K562 (cell line): Measurements from ENCODE around the gene ZMIZ1. TPM values are rescaled to one million over a fixed set of nuclear protein-coding genes. Genes with fewer than 3 reads are reported as not detected.
A peak's percentile ranks its signal among the peaks of the same experiment; 100 is the strongest.

ENCODE experiments used
- BHLHE40 ChIP-seq: IDR thresholded peaks from 2 replicates; pipeline ENCODE4 v1.6.1; 2011; ENCODE audit warnings: low read length, improper control_type of control experiment
- CC2D1A ChIP-seq: fragments of 450-650 bp; IDR thresholded peaks from 2 replicates; pipeline ENCODE4 v1.6.1; 2017; ENCODE audit warnings: mild to moderate bottlenecking
- HMG20B ChIP-seq: fragments of 250-450 bp; sonication (Bioruptor Pico); IDR thresholded peaks from 2 replicates; pipeline ENCODE4 v1.5.0; 2021; ENCODE audit warnings: mild to moderate bottlenecking
- KAT7 ChIP-seq: sonication (generic); formaldehyde crosslinking; IDR thresholded peaks from 2 replicates; pipeline ENCODE4 v1.8.0; 2022; ENCODE audit warnings: missing genetic modification reagents, mild to moderate bottlenecking, borderline replicate concordance
- KHSRP ChIP-seq: fragments of 450-650 bp; IDR thresholded peaks from 2 replicates; pipeline ENCODE4 v1.6.1; 2017
- MAFG ChIP-seq: fragments of 450-650 bp; conservative IDR thresholded peaks from 2 replicates; pipeline ENCODE4 v1.6.1; 2016; ENCODE audit warnings: missing genetic modification characterization, missing compliant biosample characterization
- MEF2D ChIP-seq: conservative IDR thresholded peaks from 2 replicates; pipeline ENCODE4 v1.6.1; 2016; ENCODE audit warnings: low read depth, missing genetic modification characterization, missing compliant biosample characterization
- NCOA1 ChIP-seq: fragments of 450-650 bp; IDR thresholded peaks from 2 replicates; pipeline ENCODE4 v1.6.1; 2016; ENCODE audit warnings: low read depth
- RAD21 ChIP-seq, 2 experiments: fragments of 250-450 bp in 1 of 2; fragments of 450-650 bp in 1 of 2; sonication (Bioruptor Pico) in 1 of 2; formaldehyde crosslinking in 1 of 2; IDR thresholded peaks in 1 of 2; conservative IDR thresholded peaks in 1 of 2; 2 replicates each; pipeline versions ENCODE4 v1.4.0 to v1.8.0; 2020 to 2022; ENCODE audit warnings: mild to moderate bottlenecking in 2 of 2, moderate library complexity in 1 of 2
- REST ChIP-seq, 2 experiments: fragments of 450-650 bp; formaldehyde crosslinking in 1 of 2; IDR thresholded peaks; 2 replicates each; pipeline versions ENCODE4 v1.4.0 to v1.6.1; 2014 to 2020; ENCODE audit warnings: mild to moderate bottlenecking in 2 of 2, borderline replicate concordance in 1 of 2, low read depth in 1 of 2
- ZBTB7A ChIP-seq: IDR thresholded peaks from 2 replicates; pipeline ENCODE4 v1.6.1; 2011; ENCODE audit warnings: low read depth, mild to moderate bottlenecking, low read length, moderate library complexity, borderline replicate concordance; ENCODE audit not compliant: control insufficient read depth
- ZFX ChIP-seq: sonication (generic); formaldehyde crosslinking; IDR thresholded peaks from 2 replicates; pipeline ENCODE4 v1.8.0; 2022; ENCODE audit warnings: mild to moderate bottlenecking, missing genetic modification reagents, moderate library complexity
- ZNF146 ChIP-seq: IDR thresholded peaks from one replicate; pipeline ENCODE4 v1.6.1; 2018; ENCODE audit warnings: missing compliant biosample characterization; ENCODE audit not compliant: unreplicated experiment
- ZNF239 ChIP-seq: fragments of 250-450 bp; sonication (Bioruptor Pico); IDR thresholded peaks from 2 replicates; pipeline ENCODE4 v1.4.0; 2020; ENCODE audit warnings: mild to moderate bottlenecking
- ZNF57 ChIP-seq: fragments of 450-650 bp; formaldehyde crosslinking; IDR thresholded peaks from 2 replicates; pipeline ENCODE4 v1.4.0; 2020; ENCODE audit warnings: mild to moderate bottlenecking, moderate library complexity
- ZNF644 ChIP-seq: fragments of 200-800 bp; sonication (Bioruptor generic); IDR thresholded peaks from 2 replicates; pipeline ENCODE4 v1.6.1; 2016; ENCODE audit warnings: low read depth, missing genetic modification characterization, missing compliant biosample characterization
- ZNF740 ChIP-seq, 3 experiments: fragments of 200-800 bp in 1 of 3; sonication (Bioruptor generic) in 1 of 3; sonication (generic) in 1 of 3; formaldehyde crosslinking in 1 of 3; IDR thresholded peaks; 2 replicates each; pipeline versions ENCODE4 v1.6.1 to v1.8.0; 2016 to 2022; ENCODE audit warnings: mild to moderate bottlenecking in 2 of 3, missing compliant biosample characterization in 2 of 3, missing genetic modification characterization in 2 of 3, missing genetic modification reagents in 1 of 3
- ZNF79 ChIP-seq: fragments of 250-450 bp; sonication (Bioruptor Pico); IDR thresholded peaks from 2 replicates; pipeline ENCODE4 v1.4.0; 2020; ENCODE audit warnings: low read depth, mild to moderate bottlenecking, moderate library complexity
- polyA plus RNA-seq, 8 experiments: library from polyadenylated mRNA; depleted of rRNA in 4 of 8; stranded (reverse) in 5 of 8; unstranded in 3 of 8; fragments of >200 nt; fragmentation: Nextera tagmentation in 2 of 8; fragmentation: Illumina TruSeq in 1 of 8; extraction: Ambion mirVana in 2 of 8; extraction: Trizol in 1 of 8; gene quantifications; 2 replicates each; pipeline versions ENCODE4 v1.2.1 to v1.2.3, GENCODE V29; 2011 to 2014; ENCODE audit warnings: inconsistent platforms in 1 of 8, missing spikeins in 1 of 8
- total RNA-seq, 7 experiments: library from RNA; depleted of rRNA in 6 of 7; stranded (reverse); fragments of >200 nt in 6 of 7; fragmentation: Illumina TruSeq in 2 of 7; extraction: Trizol in 2 of 7; gene quantifications; 2 replicates each; pipeline versions ENCODE4 v1.2.1 to v1.2.3, GENCODE V29; 2011 to 2021; ENCODE audit warnings: low replicate concordance in 1 of 7

ZMIZ1 gene
- total and polyA plus RNA-seq, 9 of the 15 experiments (the other 6 are each of a cell fraction or from before 2014, with no cell fraction given) = 1.0 to 37.3 (median 4.3) TPM

DNA sequence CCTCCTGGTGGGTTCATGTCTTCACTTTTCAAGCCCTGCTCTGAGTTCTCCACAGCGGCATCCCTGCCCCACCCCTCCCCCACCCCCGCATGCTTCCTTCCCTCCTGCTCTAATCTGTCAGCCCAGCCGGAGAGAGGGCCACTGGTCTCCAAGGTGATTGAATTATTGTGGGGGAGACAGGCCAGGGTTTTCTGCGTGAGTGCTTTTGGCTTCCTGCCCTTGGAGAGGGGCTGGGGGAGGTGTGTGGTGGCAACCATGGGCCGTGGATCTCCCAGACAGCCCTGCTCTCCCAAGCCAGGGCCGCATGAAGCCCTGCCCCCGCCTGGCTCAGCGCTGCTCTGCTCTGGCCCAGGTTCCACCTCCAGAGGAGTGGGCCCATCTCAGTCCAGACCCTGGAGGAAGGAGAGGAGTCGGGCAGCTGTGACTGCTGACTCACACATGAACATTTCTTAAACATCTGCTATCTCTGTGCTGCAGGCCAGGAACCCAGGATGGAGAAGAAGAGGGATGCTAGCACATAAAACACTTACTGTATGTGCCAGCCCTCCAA is 109.9 kb downstream of the ZMIZ1 start (continued):
- peak; percentile 46 for TF ChIP-seq REST (IDR thresholded peaks at IDR 0.05; ENCODE audit: borderline replicate concordance)
- TF ChIP-seq REST (CRISPR knock-in tag; IDR thresholded peaks at IDR 0.05; ENCODE audit: low read depth) = no peak
- no peak for TF ChIP-seq HMG20B (CRISPR knock-in tag)
- no peak for TF ChIP-seq ZNF740 (CRISPR knock-in tag; IDR thresholded peaks at IDR 0.05)
- TF ChIP-seq ZNF740 (tag; IDR thresholded peaks at IDR 0.05) = peak in 1 of 2 experiments; percentile 51; a peak in 1 of 4 replicates
- TF ChIP-seq ZNF146 (CRISPR knock-in tag) = no peak
- peak; percentile 80 for TF ChIP-seq ZFX (CRISPR knock-in tag)
- TF ChIP-seq BHLHE40 = peak; percentile 85
- peak; percentile 94 for TF ChIP-seq ZBTB7A
- 0 out of 2 replicates have a peak, but pooled peaks have one; percentile 46 for TF ChIP-seq ZNF79 (CRISPR knock-in tag)
- TF ChIP-seq KAT7 = no peak
- TF ChIP-seq CC2D1A = peak; percentile 93
- TF ChIP-seq ZNF57 = no peak
- peak; percentile 93 for TF ChIP-seq NCOA1
- peak; percentile 26; the same call in 1 of the 2 replicates for TF ChIP-seq ZNF239
- peak; percentile 69; the same call in 1 of the 2 replicates for TF ChIP-seq KHSRP
- TF ChIP-seq MEF2D (tag) = peak; percentile 40
- peak; percentile 51 to 61 for TF ChIP-seq RAD21 (CRISPR knock-in tag; conservative IDR thresholded peaks at IDR 0.05 in 1 of 2, IDR thresholded peaks at IDR 0.05 in 1 of 2)
- peak; percentile 81 for TF ChIP-seq ZNF644 (tag)
- peak; percentile 86 for TF ChIP-seq MAFG (tag)
